Inflammatory macrophage (primary cell): ENCODE data around the gene FAM222A.
A peak's percentile ranks its signal among the peaks of the same experiment; 100 is the strongest.

ENCODE experiments used
- DNase-seq, 2 donors: peaks; one replicate each; pipeline ENCODE4 v3.0.0-alpha.2; 2020 to 2022

The FAM222A gene

DNA sequence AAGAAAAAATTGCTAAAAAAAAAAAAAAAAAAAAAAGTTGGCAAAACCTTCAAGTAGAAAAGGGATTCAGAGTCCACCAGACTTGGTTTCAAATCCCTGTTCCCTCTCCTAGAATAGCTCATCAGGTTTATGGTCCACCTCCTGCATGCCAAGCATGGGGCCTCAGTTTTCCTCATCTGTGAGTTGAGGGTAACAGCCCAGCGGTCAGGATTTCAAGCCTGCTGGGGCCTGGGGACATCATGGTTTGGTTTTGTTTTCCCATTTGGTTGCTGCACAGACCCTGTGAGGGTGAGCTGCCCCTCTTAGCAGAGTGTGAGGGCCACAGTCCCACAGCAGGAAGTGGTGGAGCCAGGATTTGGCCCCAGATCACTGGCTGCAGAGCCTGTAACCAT lies 12.5 kb downstream of the FAM222A start:
- no peak for DNase-seq

DNA sequence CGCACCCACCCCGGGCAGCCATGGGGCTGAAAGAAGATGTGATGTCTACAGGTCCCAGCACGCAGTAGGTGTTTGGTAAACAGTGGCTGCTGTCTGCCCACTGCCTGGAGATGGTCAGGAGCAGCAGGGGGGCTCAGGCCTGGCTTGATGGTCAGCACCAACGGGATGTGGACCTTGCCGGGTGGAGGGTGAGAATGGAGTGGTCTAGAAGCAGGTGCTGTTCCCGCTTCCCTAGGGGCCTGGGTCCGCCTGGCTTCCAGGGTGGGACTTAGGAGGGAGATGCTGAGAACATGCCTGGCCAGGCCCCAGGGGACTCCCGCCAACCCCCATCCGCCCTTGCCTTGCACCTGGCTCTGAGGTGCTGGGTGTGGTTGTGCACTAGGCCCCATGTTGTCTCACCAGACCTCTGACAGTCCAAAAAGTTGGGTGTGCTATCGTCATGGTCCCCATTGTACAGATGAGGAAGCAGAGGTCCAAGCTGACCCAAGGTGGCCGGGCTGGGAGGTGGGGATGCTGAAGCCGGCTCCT lies 12.9 kb downstream of the FAM222A start:
- DNase-seq, result no peak

DNA sequence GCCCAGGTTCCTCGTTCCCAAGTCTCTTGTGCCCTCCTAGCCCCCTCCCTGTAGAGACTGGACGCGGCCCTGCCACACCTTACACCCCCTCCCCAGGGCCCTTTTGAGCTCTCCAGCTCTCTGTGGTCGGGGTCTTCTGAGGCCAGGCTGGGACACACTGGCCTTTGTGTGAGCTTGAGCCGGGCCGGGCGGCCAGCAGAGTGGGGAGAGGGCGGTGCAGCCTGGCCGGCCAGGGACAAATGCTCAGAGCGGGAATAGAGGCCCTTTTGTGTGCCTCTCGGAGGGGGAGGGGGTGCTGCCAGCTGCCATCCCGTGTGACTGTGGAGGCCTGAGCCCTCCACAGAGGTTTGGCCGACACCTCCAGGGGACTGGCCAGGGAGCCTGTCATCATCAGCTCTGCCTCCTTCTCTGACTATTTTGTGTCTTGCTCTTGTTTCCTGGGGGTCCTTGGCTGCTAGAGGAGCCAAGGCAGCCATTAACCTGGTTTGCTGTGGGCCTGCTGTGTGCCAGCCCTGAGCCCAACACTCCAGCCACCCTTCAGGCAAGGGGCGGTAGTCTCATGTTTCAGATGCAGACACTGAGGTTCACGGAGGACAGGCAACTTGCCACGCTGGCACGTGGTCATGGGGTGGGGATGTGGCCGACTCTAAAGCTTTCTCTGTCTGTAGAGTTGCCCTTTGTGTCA lies 13.6 kb downstream of the FAM222A start:
- DNase-seq, result no peak

- DNase-seq, result peak in 1 of 2 donors; percentile 19
Observed at GRCh38 chr12:109727746-109728726, 14.4 kb downstream of the FAM222A start.

- DNase-seq, result no peak
Observed at GRCh38 chr12:109728921-109729320, 15.3 kb downstream of the FAM222A start.

DNA sequence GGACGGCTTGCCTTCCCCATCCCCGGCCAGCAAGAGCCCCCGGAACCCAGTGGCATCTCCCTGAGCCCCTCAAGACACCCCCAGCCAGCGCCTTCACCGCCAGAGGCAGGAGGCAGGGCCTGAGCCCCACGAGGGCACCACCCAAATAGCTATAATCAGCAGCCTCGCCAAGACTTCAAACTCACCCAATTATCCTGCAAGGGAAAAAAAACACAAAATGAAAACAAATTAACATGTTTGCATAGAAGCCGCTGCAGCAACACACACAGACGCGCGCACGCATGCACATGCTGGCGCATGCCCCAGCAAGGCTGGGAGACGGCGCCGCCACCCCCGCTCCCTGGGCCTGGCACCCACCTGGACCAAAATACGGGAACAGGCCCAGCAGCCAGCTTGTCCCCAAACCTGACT lies 15.8 kb downstream of the FAM222A start:
- DNase-seq, result no peak

- DNase-seq, result no peak
Observed at GRCh38 chr12:109729801-109730200, 16.2 kb downstream of the FAM222A start.

DNA sequence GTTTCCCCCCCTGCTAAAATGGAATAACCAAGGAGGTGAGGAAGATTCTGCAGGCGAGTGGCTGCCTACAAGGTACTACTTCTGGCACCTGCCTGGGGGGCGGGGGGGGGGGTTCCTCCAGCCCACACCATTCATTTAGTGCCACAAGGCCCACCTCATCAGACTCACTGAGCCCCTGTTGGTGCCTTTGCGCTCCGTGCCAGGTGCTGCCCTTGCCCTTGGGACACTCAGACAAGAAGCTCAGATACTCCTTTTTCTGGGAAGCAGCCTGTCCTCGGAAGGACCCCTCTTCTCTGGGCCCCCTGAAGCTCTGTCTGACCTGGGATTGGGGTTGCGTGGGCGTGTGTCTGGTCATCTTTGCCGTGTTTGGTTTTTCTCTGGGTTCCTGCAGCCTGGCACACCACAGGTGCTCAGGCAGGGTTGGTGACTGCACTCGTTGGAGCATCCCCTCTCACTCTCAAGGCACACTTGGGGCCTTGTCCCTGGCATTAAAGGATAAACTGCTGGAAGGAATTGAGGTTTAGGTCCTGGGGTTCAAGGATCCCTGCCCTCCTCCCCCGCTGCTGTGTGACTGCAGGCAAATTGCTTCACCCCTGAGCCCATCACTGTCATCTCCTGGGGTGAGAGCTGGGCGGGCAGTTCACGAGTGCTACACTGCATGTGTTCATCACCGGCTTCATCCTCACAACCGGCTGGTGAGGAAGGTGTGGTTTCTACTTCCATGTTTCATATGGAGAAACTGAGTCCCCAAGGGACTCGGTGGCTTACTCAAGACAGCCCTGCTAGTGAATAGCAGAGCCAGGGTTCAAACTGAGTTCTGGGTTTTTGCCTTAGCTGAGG lies 16.9 kb downstream of the FAM222A start:
- DNase-seq, result no peak

- DNase-seq, result no peak
Observed at GRCh38 chr12:109731231-109731731, 17.7 kb downstream of the FAM222A start.

DNA sequence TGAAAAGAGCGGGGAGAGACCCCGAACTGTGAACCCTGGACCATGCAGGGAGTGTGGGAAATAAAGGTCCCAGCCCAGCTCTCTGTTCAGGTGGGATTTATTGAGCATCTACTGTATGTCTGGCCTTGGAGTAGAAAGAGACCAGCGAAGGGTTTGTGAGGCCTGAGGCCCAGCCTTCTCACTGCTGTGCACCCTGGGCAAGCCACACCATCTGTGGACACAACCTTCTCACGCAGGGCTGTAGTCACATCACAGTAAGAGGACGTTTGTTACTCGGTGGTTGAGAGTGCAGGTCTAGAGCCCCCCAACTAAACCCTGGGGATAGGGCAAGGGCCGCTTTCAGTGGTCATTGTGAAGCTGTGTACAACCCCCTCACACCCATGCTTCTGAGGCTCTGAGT lies 18.2 kb downstream of the FAM222A start:
- no peak for DNase-seq

- no peak for DNase-seq
Observed at GRCh38 chr12:109732321-109733305, 19.0 kb downstream of the FAM222A start.

DNA sequence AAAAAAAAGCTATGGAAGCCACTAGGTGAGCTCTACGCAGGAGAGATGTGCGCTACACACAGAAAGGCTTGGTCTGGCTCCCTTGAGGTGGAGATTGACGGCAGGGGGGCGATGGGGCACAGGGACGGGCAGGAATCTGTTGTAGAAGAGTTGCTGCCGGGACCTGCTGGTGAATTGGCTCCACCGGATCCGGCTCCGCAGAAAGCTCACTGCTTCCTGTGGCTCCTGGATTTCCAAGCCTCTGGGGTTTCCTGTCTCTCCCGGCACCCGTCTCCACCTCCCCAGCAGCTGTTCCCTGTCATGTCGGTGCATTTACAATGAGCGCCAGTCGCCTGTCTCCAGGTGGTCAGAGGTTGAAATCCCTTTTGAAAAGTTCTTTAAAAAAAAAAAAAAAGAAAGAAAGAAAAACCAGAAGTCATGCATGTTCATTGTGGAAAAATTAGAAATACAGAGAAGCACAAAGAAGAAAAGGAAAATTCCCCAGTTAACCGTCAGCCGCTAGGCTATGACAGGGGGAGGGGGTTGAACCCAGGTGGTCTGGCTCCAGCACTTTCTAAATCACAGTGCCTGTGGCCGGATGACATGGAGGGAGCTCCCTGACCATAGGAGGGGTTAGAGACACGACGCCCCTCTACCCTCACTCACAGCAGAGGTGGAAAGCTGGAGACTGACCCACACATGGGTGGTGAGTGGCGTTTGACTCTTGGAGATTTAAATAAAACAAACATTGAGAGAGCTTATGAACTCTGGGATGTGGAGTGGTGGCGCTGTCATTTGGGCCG lies 20.8 kb downstream of the FAM222A start:
- DNase-seq, result no peak

DNA sequence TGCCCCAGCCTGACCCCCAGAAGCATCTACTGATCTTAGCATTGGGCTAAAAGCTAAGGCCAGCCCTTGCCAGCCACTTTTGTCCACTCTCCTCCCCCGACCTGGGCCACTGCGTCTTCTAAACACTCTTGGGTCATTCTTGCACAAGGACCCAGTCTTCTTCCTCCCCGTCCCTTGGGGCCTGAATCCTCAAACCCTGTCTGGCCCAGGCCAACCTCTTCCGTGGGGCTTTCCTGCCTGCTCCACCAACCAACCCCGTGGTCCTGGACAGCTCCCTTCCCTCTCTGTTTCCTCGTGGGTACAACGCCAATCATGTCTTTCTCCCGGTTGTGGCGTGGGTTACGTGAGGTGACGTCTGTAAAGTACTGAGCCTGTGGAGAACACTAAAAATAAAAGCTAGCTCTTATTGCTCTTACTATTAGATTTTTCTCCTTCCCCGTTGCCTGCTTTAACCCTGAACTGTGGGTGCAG lies 21.5 kb downstream of the FAM222A start:
- no peak for DNase-seq

DNA sequence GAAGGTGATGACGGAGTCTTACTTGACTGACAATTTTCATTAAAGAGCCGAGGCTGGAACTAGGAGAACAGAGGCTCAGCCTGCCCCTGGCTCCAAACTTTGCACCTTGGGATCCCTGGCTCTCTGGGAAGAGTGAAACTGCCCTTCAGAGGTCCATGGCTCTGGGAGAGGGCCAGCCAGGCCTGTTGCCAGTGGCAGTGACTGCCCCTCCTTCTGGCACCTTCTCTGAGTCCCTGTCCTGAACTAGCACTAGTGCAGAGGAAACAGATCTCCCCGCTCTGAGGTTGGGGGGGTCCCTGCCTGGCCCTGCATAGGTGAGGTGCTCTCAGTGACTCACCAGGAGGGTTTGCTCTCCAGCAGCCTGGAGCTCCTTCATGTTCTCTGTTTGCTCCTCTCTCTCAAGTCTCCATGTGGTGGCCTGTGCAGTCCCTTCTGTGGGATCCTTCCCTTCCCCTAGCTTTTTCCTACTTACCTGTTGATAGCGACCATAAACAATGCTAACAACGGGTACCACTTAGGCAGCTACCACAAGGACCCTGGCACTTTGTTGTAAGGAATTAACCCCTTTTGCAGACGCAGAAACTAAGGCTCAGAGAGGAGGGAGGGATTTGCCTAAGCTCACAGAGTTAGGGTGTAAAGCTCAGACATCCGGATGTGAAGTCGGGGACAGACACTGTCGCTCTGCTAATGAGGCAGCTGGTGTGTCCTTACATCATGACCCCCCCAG lies 22.4 kb downstream of the FAM222A start:
- DNase-seq, result no peak

GRCh38 chr12:109736552-109737108 lies 23.0 kb downstream of the FAM222A start:
- DNase-seq, result peak in 1 of 2 donors; percentile 8

- no peak for DNase-seq
Observed at GRCh38 chr12:109737126-109737525, 23.5 kb downstream of the FAM222A start.

DNA sequence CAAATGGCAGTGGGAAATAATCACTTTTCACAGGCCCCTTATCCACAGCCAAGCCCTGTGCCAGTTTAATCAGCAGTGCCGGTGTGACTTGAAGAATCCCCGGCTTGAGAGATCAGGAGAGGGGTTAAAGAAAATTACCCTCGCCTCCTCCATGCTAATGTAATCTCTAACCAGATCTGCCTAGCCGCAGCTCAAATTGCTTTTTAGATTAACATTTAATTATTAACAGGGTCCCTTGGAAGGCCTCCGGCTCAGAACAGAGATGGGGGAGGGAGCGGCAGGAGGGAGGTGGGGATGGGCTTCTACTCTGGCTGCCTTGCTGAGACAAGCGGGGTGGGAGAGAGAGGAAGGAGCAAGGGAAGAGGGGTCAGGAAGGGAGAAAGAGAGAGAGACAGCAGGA lies 24.0 kb downstream of the FAM222A start:
- DNase-seq, result no peak

- DNase-seq, result no peak
Observed at GRCh38 chr12:109738209-109738608, 24.6 kb downstream of the FAM222A start.
